Stimulated activated CD4-positive, alpha-beta T cell treated with anti-CD3 and anti-CD28 coated beads, Interleukin-1b, Interleukin-23, amount 100 ng/mL, for 48 hours (primary cell): ENCODE data around the gene GPANK1.

Experiments used
- DNase-seq: peaks from one replicate; pipeline ENCODE4 v3.0.0-alpha.2; 2020

Gene GPANK1

DNA sequence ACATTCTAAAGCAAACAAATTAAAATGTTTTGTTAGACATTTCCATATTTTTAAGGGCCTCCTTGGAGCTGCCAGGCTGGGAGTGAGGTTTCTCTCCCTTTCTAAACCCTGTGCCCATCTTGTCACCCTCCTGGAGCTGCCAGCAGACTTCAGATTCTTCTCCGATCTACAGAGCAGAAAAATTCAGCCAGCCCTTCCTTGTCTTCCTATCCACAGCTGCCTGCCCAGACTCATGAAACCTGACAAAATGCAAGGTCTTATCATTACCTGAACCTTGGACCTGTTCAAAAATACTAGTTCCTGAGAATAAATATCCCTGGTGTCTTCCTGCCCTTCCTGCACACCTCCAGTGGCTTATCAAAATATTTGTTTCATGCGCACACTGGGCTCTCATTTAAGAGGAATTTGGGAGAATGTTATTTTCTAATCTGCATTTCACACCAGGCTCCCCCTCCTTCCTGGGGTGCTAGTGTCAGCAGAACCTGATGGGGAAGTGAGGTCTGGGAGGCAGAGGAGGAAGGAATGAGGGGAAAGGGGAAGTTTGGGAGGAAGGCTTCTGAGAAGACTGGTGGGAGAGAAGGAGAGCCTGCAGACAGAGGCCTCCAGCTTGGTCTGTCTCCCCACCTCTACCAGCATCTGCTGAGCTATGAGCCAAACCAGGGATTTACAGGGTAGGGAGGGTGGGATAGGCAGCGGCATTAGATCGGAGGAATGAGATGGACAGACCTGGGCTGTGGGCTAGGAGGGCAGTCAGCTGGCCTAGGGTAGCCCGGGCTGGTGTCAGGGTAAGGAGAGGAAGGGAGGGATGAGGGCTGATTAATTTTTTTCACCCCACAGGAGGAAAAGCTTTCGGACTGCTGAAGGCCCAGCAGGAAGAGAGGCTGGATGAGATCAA lies 49.9 kb downstream of the GPANK1 start, which contains the start of gene AIF1:
Gene AIF1, plus strand, starts transcription at position 551 of the 895 bp plus-strand sequence. Its CDS starts 96 bp downstream, at position 647.
- no peak for DNase-seq

DNA sequence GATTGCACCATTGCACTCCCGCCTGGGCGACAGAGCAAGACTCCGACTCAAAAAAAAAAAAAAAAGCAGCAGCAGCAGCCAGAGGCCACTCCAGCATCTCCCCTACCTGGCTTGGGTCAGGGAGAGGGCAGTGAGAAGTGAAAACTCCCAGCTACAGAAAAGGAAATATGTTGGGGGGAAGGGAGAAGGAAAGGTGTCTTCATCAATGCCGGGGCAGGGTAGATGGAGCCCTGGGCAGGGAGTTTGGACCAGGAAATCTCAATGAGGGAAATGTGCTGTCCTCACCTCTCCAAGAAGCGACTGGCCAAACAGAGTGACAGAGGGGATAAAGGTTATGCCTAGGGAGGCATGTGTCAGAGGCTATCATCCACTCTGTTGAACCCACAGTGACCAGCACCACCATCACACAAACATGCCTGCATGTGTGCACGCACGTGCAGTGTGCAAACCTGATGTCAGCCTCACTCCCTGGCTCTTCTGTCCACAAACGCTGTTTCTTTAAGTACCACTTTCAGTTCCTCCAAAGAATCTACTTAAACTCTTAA lies 50.6 kb downstream of the GPANK1 start:
- DNase-seq: no peak
